ENCODE results near the gene ANXA8. TPM values are rescaled to one million over a fixed set of nuclear protein-coding genes. Genes with fewer than 3 reads are reported as not detected.
A peak's percentile ranks its signal among the peaks of the same experiment; 100 is the strongest.

Gene ANXA8
- total and polyA plus RNA-seq, 2 experiments from 2014 or later, result 87.6 to 213 TPM

GRCh38 chr10:47438857-47439474 is 44.9 kb downstream of the ANXA8 start:
- no peak overlapping the region for H3K4me2 ChIP-seq
- no peak overlapping the region for H2AFZ ChIP-seq
- H3K27ac ChIP-seq, result no peak overlapping the region
- TF ChIP-seq EZH2phosphoT487 (IDR thresholded peaks at IDR 0.05; ENCODE audit: low read depth, severe bottlenecking, unreplicated experiment), result no peak
- TF ChIP-seq, protein P1, sequence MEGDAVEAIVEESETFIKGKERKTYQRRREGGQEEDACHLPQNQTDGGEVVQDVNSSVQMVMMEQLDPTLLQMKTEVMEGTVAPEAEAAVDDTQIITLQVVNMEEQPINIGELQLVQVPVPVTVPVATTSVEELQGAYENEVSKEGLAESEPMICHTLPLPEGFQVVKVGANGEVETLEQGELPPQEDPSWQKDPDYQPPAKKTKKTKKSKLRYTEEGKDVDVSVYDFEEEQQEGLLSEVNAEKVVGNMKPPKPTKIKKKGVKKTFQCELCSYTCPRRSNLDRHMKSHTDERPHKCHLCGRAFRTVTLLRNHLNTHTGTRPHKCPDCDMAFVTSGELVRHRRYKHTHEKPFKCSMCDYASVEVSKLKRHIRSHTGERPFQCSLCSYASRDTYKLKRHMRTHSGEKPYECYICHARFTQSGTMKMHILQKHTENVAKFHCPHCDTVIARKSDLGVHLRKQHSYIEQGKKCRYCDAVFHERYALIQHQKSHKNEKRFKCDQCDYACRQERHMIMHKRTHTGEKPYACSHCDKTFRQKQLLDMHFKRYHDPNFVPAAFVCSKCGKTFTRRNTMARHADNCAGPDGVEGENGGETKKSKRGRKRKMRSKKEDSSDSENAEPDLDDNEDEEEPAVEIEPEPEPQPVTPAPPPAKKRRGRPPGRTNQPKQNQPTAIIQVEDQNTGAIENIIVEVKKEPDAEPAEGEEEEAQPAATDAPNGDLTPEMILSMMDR (IDR thresholded peaks at IDR 0.05; ENCODE audit: poor library complexity), result peak; percentile 53
- no peak for TF ChIP-seq EZH2 (IDR thresholded peaks at IDR 0.05; ENCODE audit: borderline replicate concordance)
- no peak overlapping the region for H3K4me3 ChIP-seq
- H3K9me2 ChIP-seq (replicated peaks; ENCODE audit: insufficient read depth), result no peaks in the 10 kb centered on the region
- H4K20me1 ChIP-seq (ENCODE audit: insufficient read depth, poor library complexity, severe bottlenecking), result no peaks in the 10 kb centered on the region
- H3K4me1 ChIP-seq (ENCODE audit: insufficient read depth), result no peaks in the 10 kb centered on the region
- DNase-seq (ENCODE audit: low spot score), result peak; percentile 87
- no peaks in the 10 kb centered on the region for H3K27me3 ChIP-seq
- no peaks in the 10 kb centered on the region for H3K79me2 ChIP-seq
- H3K36me3 ChIP-seq (replicated peaks; ENCODE audit: insufficient read depth, low read depth), result no peaks in the 10 kb centered on the region
- WGBS (ENCODE audit: low lambda C conversion rate, missing lambda C conversion rate), result 28% methylated on average over 6 of the region's 6 CpGs
- no peaks in the 10 kb centered on the region for H3K9me3 ChIP-seq (ENCODE audit: low read depth)

DNA sequence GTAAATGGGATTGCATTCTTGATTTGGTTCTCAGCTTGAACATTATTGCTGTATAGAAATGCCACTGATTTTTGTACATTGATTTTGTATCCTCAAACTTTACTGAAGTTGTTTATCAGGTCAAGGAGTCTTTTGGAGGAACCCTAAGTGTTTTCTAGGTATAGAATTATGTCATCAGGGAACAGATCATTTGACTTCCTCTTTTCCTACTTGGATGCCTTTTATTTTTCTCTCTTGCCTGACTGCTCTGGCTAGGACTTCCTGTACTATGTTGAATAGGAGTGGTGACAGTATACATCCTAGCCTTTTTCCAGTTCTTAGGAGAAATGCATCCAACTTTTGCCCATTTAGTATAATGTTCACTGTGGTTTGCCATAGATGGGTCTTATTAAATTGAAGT is 48.8 kb downstream of the ANXA8 start:
- H4K20me1 ChIP-seq (ENCODE audit: insufficient read depth, poor library complexity, severe bottlenecking), result no peaks in the 10 kb centered on the region
- no peaks in the 10 kb centered on the region for H3K9me2 ChIP-seq (replicated peaks; ENCODE audit: insufficient read depth)
- no peaks in the 10 kb centered on the region for H3K79me2 ChIP-seq
- DNase-seq (ENCODE audit: low spot score), result no peak
- H3K27me3 ChIP-seq, result no peaks in the 10 kb centered on the region
- H3K4me1 ChIP-seq (ENCODE audit: insufficient read depth), result no peaks in the 10 kb centered on the region
- H3K4me3 ChIP-seq, result no peak overlapping the region
- H3K9me3 ChIP-seq (ENCODE audit: low read depth), result no peaks in the 10 kb centered on the region
- no peaks in the 10 kb centered on the region for H3K36me3 ChIP-seq (replicated peaks; ENCODE audit: insufficient read depth, low read depth)
- H3K4me2 ChIP-seq, result no peak overlapping the region
- H3K27ac ChIP-seq, result no peak overlapping the region
- no peak overlapping the region for H2AFZ ChIP-seq
- TF ChIP-seq, protein P1 (IDR thresholded peaks at IDR 0.05; ENCODE audit: poor library complexity), result no peak
- no peak for TF ChIP-seq EZH2phosphoT487 (IDR thresholded peaks at IDR 0.05; ENCODE audit: low read depth, severe bottlenecking, unreplicated experiment)
- no peak for TF ChIP-seq EZH2 (IDR thresholded peaks at IDR 0.05; ENCODE audit: borderline replicate concordance)

GRCh38 chr10:47425813-47426419 is 58.0 kb downstream of the ANXA8 start:
- H3K9me3 ChIP-seq (ENCODE audit: low read depth), result no peaks in the 10 kb centered on the region
- H3K79me2 ChIP-seq, result no peaks in the 10 kb centered on the region
- 87% methylated on average over 4 of the region's 4 CpGs for WGBS (ENCODE audit: low lambda C conversion rate, missing lambda C conversion rate)
- no peak overlapping the region for H3K27ac ChIP-seq
- H3K4me1 ChIP-seq (ENCODE audit: insufficient read depth), result no peaks in the 10 kb centered on the region
- H3K4me3 ChIP-seq, result no peak overlapping the region
- H2AFZ ChIP-seq, result no peak overlapping the region
- DNase-seq (ENCODE audit: low spot score), result no peak
- H3K27me3 ChIP-seq, result no peaks in the 10 kb centered on the region
- TF ChIP-seq EZH2phosphoT487 (IDR thresholded peaks at IDR 0.05; ENCODE audit: low read depth, severe bottlenecking, unreplicated experiment) (no peak), EZH2 (IDR thresholded peaks at IDR 0.05; ENCODE audit: borderline replicate concordance) (no peak)
- TF ChIP-seq, protein P1 (IDR thresholded peaks at IDR 0.05; ENCODE audit: poor library complexity), result no peak
- H3K9me2 ChIP-seq (replicated peaks; ENCODE audit: insufficient read depth), result no peaks in the 10 kb centered on the region
- no peaks in the 10 kb centered on the region for H4K20me1 ChIP-seq (ENCODE audit: insufficient read depth, poor library complexity, severe bottlenecking)
- H3K4me2 ChIP-seq, result no peak overlapping the region
- no peaks in the 10 kb centered on the region for H3K36me3 ChIP-seq (replicated peaks; ENCODE audit: insufficient read depth, low read depth)
